ENCODE measurements around the gene SPNS2. TPM values are rescaled to one million over a fixed set of nuclear protein-coding genes. Genes with fewer than 3 reads are reported as not detected.

The SPNS2 gene
- total RNA-seq, 1 experiment from 2014 or later, result 1.6 TPM

DNA sequence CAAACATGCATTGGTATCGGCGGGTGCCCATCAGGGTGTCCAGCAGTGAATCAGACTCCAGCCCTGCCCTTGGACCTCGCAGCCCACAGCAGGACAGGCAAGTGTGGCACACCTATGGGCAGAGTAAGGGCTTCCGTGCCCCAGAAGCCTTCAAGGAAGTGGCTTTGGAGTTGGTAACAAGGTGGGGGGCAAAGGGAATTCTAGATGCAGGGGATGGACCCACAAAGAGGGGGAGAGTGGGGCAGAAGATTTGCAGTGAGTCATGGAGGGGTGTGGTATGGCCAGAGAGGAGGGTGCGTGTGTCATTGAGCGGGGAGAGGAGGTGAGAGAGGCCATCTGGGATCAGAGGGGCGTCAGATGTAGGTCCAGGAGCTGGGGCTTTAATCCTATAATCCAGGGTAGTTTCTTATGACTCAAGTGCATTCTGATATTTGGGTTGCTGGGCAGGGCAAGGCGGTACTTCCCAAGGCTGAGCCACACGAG lies 8.5 kb upstream of the SPNS2 start:
- no peak overlapping the region for H3K27ac ChIP-seq (ENCODE audit: low read depth, low read length)
- no peak overlapping the region for H3K9ac ChIP-seq (ENCODE audit: low read length)
- no peak for ATAC-seq
- H3K9me2 ChIP-seq (ENCODE audit: insufficient read depth), result no peaks in the 10 kb centered on the region
- no peak overlapping the region for H2AFZ ChIP-seq (ENCODE audit: low read depth, low read length, poor library complexity, severe bottlenecking)
- H3K79me2 ChIP-seq (ENCODE audit: insufficient read depth, low read length), result no peaks in the 10 kb centered on the region
- no TSS peak for BruUV-seq (replicated peaks)
- no peaks in the 10 kb centered on the region for H3K9me3 ChIP-seq (ENCODE audit: control insufficient read depth in 1 of 2, insufficient read depth in 1 of 2, low read depth in 1 of 2, low read length in 2 of 2)
- intact Hi-C loops (cut with micrococcal nuclease), result no loop called here
- CTCF ChIA-PET, result interaction anchor here (1.1 kb wide), 1 partner anchor 9 kb away, joined by 3 read pairs; the partner anchor contains the start of gene SPNS2
- TF ChIP-seq JUND (IDR thresholded peaks at IDR 0.05) (no peak), CEBPB (IDR thresholded peaks at IDR 0.05; ENCODE audit: low read depth) (no peak), EGR1 (IDR thresholded peaks at IDR 0.05; ENCODE audit: low read depth) (no peak), EZH2 (IDR thresholded peaks at IDR 0.05) (no peak), TCF7L2 (IDR thresholded peaks at IDR 0.05; ENCODE audit: borderline replicate concordance, extremely low read depth, insufficient read depth, insufficient read length) (no peak), SIN3A (IDR thresholded peaks at IDR 0.05; ENCODE audit: low read depth) (no peak), SRF (IDR thresholded peaks at IDR 0.05; ENCODE audit: low read depth) (no peak), SP1 (IDR thresholded peaks at IDR 0.05; ENCODE audit: low read depth) (no peak), POLR2AphosphoS5 (IDR thresholded peaks at IDR 0.05; ENCODE audit: low read depth, low read length) (no peak), POLR2A (IDR thresholded peaks at IDR 0.05; ENCODE audit: borderline replicate concordance, extremely low read depth, insufficient read depth, insufficient read length) (no peak), RAD21 (IDR thresholded peaks at IDR 0.05; ENCODE audit: low read depth) (no peak), EZH2phosphoT487 (IDR thresholded peaks at IDR 0.05; ENCODE audit: borderline replicate concordance) (no peak), ZFX (IDR thresholded peaks at IDR 0.05) (no peak), ZNF274 (IDR thresholded peaks at IDR 0.05; ENCODE audit: low read depth, low read length) (no peak), ELF1 (IDR thresholded peaks at IDR 0.05; ENCODE audit: borderline replicate concordance, low read depth) (no peak), FOSL1 (IDR thresholded peaks at IDR 0.05; ENCODE audit: low read depth) (no peak)
- TF ChIP-seq, protein P1, sequence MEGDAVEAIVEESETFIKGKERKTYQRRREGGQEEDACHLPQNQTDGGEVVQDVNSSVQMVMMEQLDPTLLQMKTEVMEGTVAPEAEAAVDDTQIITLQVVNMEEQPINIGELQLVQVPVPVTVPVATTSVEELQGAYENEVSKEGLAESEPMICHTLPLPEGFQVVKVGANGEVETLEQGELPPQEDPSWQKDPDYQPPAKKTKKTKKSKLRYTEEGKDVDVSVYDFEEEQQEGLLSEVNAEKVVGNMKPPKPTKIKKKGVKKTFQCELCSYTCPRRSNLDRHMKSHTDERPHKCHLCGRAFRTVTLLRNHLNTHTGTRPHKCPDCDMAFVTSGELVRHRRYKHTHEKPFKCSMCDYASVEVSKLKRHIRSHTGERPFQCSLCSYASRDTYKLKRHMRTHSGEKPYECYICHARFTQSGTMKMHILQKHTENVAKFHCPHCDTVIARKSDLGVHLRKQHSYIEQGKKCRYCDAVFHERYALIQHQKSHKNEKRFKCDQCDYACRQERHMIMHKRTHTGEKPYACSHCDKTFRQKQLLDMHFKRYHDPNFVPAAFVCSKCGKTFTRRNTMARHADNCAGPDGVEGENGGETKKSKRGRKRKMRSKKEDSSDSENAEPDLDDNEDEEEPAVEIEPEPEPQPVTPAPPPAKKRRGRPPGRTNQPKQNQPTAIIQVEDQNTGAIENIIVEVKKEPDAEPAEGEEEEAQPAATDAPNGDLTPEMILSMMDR (IDR thresholded peaks at IDR 0.05 in 2 of 3, conservative IDR thresholded peaks at IDR 0.05 in 1 of 3; ENCODE audit: borderline replicate concordance in 1 of 3, insufficient read depth in 1 of 3, low read depth in 2 of 3, low read length in 2 of 3), result no peak
- TF ChIP-seq, protein P2, sequence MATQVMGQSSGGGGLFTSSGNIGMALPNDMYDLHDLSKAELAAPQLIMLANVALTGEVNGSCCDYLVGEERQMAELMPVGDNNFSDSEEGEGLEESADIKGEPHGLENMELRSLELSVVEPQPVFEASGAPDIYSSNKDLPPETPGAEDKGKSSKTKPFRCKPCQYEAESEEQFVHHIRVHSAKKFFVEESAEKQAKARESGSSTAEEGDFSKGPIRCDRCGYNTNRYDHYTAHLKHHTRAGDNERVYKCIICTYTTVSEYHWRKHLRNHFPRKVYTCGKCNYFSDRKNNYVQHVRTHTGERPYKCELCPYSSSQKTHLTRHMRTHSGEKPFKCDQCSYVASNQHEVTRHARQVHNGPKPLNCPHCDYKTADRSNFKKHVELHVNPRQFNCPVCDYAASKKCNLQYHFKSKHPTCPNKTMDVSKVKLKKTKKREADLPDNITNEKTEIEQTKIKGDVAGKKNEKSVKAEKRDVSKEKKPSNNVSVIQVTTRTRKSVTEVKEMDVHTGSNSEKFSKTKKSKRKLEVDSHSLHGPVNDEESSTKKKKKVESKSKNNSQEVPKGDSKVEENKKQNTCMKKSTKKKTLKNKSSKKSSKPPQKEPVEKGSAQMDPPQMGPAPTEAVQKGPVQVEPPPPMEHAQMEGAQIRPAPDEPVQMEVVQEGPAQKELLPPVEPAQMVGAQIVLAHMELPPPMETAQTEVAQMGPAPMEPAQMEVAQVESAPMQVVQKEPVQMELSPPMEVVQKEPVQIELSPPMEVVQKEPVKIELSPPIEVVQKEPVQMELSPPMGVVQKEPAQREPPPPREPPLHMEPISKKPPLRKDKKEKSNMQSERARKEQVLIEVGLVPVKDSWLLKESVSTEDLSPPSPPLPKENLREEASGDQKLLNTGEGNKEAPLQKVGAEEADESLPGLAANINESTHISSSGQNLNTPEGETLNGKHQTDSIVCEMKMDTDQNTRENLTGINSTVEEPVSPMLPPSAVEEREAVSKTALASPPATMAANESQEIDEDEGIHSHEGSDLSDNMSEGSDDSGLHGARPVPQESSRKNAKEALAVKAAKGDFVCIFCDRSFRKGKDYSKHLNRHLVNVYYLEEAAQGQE (IDR thresholded peaks at IDR 0.05; ENCODE audit: low read depth), result no peak
- TF ChIP-seq, protein P3, sequence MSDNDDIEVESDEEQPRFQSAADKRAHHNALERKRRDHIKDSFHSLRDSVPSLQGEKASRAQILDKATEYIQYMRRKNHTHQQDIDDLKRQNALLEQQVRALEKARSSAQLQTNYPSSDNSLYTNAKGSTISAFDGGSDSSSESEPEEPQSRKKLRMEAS (IDR thresholded peaks at IDR 0.05), result no peak
- TF ChIP-seq, protein P4, sequence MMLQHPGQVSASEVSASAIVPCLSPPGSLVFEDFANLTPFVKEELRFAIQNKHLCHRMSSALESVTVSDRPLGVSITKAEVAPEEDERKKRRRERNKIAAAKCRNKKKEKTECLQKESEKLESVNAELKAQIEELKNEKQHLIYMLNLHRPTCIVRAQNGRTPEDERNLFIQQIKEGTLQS (IDR thresholded peaks at IDR 0.05), result no peak
- RAD21 ChIA-PET (ENCODE audit: low non-redundant PET in 1 of 2, low total read pairs in 2 of 2, uncharacterized antibody in 2 of 2, unreplicated experiment in 2 of 2), result no interaction called here
- H3K4me3 ChIP-seq (replicated peaks in 1 of 2; ENCODE audit: low read depth in 1 of 2, low read length in 2 of 2), result no peak overlapping the region
- no peaks in the 10 kb centered on the region for H3K36me3 ChIP-seq (ENCODE audit: control insufficient read depth in 1 of 2, insufficient read depth in 2 of 2, low read length in 2 of 2)
- POLR2A ChIA-PET, result no interaction called here
- no peaks in the 10 kb centered on the region for H4K20me1 ChIP-seq (ENCODE audit: insufficient read depth)
- no peak for DNase-seq (ENCODE audit: low read depth, low spot score)
- no peaks in the 10 kb centered on the region for H3K27me3 ChIP-seq (ENCODE audit: insufficient read depth, low read length)
- peak overlapping the region; percentile 23 for H3K4me2 ChIP-seq (ENCODE audit: low read length)
- H3K4me1 ChIP-seq (ENCODE audit: control insufficient read depth in 1 of 2, insufficient read depth in 2 of 2, low read length in 2 of 2), result peaks cover 0 to 20% of the 10 kb centered on the region in 2 experiments; a peak in 1 of 4 replicates

Measured in HCT116 (cell line).